ENCODE results near the gene KIR3DL3.
"Not testable (repeated sequence)": the region's sequence is repeated elsewhere in the genome, so short reads cannot be mapped to it uniquely, and the experiment has no call there.

The KIR3DL3 gene

DNA sequence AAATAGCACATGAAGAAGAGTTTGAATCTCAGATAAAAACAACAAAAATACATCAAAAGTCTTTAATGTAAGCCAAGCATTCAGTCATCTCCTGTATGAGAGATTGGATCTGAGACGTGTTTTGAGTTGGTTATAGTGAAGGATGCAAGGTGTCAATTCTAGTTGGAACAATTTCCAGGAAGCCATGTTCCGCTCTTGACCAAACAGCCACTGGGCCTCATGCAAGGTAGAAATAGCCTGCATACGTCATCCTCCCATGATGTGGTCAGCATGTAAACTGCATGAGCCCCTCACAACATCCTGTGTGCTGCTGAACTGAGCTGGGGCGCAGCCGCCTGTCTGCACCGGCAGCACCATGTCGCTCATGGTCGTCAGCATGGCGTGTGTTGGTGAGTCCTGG, at the start of gene KIR3DL3:
KIR3DL3 (plus strand) TSS at position 301 of the 400 bp plus-strand sequence; CDS start at position 356, 55 bp downstream.
- DNase-seq (ENCODE audit: low read depth in 2 of 2, low spot score in 1 of 2), result no peak

DNA sequence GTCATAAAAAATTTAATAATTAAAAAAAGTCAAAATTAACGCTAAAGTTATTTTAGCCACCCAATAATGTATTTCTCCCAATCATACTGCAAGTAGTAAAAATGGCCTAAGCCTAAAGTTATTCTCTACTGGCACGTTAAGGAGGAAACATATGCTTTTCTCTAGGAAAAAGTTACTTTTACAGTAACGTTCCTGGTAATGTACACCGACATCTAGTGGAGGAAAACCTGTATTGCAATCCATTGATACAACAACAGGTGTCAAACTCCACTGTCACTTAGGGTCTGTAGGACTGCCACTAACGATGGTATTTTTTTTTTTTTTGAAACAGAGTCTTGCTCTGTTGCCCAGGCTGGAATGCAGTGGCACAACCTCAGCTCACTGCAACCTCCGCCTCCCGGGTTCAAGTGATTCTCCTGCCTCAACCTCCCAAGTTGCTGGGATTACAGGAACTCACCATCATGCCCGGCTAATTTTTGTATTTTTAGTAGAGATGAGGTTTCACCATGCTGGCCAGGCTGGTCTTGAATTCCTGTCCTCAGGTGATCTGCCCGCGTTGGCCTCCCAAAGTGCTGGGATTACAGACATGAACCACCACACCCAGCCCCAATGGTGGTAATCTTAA, 47.9 kb upstream of the KIR3DL3 start:
- not testable (repeated sequence) for DNase-seq (ENCODE audit: low read depth in 2 of 2, low spot score in 1 of 2)

DNA sequence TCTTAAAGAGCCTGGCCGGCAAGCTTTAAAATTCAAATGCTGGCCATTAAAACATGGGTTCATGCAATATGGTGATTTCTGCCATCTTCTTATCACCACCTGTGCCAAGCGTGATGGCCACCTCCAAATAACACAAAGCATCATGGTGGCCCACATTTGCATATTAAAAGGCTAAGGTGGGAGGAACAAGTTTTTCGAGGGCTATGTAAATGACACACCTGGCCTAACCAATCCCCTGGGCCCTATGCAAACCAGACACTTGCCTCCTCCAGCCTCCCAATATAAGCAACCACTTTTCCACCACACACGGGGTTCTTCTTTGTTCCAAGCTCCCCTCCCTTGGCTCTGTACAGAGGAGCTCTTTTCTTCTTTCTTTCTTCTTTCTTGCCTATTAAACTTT, 47.0 kb upstream of the KIR3DL3 start:
- DNase-seq (ENCODE audit: low read depth in 2 of 2, low spot score in 1 of 2), result no peak

DNA sequence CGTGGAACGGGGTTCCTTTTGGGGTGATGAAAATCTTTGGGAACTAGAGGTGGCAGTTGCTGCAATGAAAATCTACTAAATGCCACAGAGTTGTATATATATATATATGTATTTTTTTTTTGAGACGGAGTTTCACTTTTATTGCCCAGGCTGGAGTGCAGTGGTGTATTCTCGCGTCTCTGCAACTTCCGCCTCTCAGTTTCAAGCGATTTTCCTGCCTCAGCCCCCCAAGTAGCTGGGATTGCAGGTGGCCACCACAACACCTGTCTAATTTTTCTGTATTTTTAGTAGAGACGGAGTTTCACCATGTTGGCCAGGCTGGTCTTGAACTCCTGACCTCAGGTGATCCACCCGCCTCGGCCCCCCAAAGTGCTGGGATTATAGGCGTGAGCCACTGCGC, 42.6 kb upstream of the KIR3DL3 start:
- DNase-seq (ENCODE audit: low read depth in 2 of 2, low spot score in 1 of 2), result not testable (repeated sequence)

DNA sequence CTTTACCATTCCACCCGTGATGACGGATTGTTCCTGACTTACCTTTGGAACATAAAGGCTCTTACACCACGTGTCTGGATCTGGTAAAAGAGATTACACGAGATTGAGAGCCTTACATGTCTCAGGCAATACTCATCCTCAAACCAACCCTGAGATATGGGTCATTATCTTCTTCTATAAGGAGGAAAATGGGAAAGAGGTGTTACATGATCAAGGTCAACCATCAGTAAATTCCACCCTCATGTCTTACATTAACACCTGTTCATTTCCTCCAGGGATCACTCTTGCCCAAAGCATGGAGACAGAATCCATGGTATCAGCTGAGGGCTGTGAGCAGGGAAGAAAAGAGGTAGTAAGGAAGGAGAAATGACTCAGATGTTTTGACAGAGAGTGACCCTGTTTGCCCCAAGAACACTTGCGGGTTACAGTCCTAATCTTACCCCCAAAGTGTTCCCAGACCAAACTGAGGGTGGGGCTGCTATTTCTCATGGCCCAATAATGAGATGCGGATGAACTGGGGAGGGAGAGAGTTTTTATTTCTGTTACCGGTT, 41.9 kb upstream of the KIR3DL3 start:
- DNase-seq (ENCODE audit: low read depth in 2 of 2, low spot score in 1 of 2), result no peak

DNA sequence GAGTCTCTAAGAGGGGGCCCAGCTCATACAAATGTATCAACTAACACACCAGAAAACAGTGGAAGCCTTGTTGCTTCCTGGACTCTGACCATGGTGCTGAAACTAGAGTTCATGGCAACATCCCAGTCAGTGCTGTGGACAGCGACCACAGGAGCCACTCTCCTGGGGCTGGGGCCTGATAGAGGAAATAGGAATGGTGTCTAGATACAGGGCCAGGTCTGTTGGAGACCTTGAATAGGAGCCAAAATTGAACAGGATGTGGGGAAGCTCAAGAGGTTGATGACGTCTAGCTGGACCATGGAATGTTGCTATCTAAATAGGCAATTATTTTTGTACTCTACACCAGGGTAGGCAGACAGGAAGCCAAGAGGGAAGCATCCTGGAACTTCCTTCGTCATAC, 39.7 kb upstream of the KIR3DL3 start:
- DNase-seq (ENCODE audit: low read depth in 2 of 2, low spot score in 1 of 2), result no peak

DNA sequence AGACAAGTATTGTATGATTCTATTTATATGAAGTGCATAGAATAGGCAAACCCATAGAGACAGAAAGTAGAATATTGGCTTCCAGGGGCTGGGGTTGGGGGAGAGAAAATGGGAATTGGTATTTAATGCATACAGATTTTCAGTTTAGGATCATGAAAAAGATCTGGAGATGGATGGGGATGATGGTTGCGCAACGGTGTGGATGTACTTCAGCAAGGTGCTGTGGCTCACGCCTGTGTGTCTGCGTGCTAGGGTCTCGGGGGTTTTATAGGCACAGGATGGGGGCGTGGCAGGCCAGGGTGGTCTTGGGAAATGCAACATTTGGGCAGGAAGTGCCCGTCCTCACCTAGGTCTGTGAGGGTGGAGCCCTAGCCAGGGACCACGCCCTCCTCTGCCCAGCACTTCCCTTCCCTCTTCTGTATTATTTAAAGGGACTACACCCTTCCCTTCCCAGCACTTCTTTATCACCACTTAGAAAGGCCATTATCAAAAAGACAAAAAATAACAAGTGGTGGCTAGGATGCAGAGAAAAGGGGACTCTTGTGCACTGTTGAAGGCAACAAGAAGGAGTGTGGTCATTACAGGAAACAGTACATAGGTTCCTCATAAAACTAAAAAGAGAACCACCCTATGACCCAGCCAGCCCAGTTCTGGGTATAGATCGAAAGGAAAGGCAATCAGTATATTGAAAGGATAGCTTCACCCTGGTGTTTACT, 32.5 kb upstream of the KIR3DL3 start:
- no peak for DNase-seq (ENCODE audit: low read depth in 2 of 2, low spot score in 1 of 2)

DNA sequence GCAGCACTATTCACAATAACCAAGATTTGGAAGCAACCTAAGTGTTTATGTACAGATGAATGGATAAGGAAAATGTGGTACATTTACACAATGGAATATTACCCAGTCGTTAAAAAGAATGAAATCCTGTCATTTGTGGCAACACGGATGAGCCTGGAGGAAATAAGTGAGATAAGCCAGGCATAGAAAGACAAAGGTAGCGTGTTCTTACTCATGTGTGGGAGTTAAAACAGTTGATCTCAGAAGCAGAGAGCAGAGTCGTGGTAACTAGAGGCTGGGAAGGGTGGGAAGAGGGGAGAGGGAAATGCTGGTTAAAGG, 32.0 kb upstream of the KIR3DL3 start:
- DNase-seq (ENCODE audit: low read depth in 2 of 2, low spot score in 1 of 2), result no peak

DNA sequence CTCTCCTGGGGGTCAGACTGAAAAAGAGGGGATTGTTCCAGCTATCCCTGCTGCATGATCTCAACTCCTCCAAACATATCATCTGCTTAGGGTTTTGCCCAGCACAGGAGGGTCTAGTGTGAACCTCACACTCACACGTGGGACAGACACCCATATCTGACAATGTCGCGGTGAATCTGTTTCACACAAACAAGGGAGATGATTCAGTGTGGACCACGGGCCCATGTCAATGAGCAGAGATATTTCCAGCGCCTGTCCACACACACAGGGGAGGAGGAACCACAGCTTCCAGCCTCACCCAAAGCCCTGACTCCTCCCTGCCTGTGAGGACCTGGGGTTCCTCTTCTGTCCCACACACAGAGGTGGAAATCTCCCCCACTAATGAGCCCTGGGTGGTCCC, 29.6 kb upstream of the KIR3DL3 start:
- DNase-seq (ENCODE audit: low read depth in 2 of 2, low spot score in 1 of 2), result no peak

DNA sequence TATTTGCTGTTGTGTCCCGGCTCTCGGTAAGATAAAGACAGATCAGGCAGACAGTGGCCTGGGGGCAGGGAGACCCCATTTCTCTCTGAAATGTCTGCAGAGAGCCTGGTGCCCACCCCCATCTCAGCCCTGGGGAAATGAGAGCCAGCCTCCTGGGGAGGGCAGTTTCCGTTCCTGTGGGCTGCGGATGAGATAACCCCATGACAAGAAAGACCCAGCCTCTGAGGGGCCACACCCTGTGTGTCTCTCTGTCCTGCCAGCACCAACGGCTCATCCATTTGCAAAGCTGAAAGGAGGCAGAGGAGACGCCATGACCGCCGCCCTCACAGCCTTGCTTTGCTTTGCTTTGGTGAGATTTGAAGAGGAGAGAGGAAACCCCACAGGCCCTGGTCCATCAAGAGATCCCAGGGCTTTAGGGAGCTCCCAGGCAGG, 28.1 kb upstream of the KIR3DL3 start:
- no peak for DNase-seq (ENCODE audit: low read depth in 2 of 2, low spot score in 1 of 2)

DNA sequence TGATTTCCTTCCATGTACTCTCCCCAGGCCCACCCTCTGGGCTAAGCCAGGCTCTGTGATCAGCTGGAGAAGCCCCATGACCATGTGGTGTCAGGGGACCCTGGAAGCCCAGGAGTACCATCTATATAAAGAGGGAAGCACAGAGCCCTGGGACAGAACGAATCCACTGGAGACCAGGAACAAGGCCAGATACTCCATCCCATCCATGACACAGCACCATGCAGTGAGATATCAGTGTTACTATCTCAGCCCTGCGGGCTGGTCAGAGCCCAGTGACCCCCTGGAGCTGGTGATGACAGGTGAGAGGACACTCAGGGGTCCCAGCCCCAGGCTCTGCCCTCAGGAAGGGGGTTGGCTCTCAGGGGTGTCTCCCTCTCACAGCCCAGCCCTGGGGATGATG, 27.5 kb upstream of the KIR3DL3 start:
- no peak for DNase-seq (ENCODE audit: low read depth in 2 of 2, low spot score in 1 of 2)

DNA sequence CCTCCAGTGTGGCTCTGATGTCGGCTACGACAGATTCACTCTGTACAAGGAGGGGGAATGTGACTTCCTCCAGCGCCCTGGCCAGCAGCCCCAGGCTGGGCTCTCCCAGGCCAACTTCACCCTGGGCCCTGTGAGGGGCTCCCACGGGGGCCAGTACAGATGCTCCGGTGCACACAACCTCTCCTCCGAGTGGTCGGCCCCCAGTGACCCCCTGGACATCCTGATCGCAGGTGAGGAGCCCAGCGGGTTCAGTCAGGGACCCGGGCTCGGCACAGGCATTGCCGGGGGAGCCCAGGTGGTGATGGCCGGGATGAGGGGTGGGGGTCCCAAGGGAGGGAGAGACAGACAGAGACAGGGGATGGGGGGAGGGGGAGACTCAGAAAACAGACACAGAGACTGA, 26.5 kb upstream of the KIR3DL3 start:
- not testable (repeated sequence) for DNase-seq (ENCODE audit: low read depth in 2 of 2, low spot score in 1 of 2)

DNA sequence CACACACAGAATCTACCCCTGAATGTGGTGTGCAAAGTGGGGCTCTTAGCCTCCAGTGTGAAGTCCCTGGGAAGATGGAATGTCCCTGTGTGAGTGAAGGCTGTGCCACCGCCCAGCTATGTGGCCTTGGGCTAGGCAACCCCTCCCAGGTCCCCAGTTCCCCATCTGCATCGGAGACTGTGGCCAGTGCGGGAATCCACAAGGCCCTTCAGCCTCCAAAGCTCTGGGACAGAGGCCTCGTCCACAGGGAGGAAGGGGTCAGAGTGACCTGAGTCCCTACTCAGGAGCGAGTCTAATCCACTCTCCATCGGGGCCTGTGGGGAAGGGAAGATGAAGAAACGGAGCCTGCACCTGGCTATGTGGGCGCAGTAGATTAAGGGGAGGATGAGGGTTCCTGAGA, 19.3 kb upstream of the KIR3DL3 start:
- no peak for DNase-seq (ENCODE audit: low read depth in 2 of 2, low spot score in 1 of 2)

DNA sequence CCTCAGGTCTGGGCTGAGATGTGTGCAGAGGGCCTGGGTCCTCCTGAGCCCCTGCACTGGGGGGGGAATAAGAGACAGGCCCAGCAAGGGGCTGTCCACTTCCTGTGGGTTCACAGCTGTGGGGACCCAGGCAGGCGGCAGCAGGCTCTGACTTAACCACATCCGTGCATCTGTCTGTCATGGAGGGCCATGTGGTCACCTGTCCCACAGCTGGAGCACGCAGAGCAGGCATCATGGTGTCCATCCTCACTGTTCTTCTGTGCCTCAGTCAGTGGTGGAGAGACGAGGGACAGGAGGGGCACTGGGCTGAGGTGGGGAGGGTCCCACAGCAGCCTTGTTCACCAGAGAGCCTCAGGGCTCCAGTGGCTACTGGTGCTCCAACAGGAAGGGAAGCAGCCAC, 16.3 kb upstream of the KIR3DL3 start:
- no peak for DNase-seq (ENCODE audit: low read depth in 2 of 2, low spot score in 1 of 2)

DNA sequence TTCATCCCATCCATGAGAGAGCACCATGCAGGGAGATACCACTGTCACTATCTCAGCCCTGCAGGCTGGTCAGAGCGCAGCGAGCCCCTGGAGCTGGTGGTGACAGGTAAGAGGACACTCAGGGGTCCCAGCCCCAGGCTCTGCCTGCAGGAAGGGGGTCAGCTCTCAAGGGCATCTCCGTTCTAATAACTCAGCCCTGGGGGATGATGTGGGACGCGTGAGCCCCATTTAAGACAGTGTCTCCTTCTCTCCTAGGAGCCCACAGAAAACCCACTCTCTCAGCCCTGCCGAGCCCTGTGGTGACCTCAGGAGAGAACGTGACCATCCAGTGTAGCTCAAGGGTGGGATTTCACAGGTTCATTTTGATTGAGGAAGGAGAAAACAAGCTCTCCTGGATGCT, 15.5 kb upstream of the KIR3DL3 start:
- no peak for DNase-seq (ENCODE audit: low read depth in 2 of 2, low spot score in 1 of 2)

DNA sequence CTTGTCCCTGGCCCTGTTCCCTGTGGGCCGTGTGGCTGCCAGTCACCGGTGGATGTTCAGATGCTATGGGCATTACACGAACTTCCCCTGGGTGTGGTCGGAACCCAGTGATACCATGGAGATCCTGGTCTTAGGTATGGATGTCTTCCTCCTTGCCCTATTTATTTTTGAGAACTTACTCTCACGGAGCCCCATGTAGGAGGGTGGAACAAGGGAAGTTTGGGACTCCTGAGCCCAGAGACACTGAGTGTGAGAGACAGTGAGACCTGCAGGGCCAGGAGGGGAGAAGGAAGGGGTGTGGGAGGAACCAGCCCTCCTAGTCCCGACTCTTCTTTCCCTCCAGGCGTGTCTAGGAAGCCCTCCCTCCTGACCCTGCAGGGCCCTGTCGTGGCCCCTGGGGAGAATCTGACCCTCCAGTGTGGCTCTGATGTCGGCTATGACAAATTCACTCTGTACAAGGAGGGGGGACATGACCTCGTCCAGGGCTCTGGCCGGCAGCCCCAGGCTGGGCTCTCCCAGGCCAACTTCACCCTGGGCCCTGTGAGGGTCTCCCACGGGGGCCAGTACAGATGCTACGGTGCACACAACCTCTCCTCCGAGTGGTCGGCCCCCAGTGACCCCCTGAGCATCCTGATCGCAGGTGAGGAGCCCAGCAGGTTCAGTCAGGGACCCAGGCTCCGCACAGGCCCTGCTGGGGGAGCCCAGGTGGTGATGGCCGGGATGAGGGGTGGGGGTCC, 14.9 kb upstream of the KIR3DL3 start:
- DNase-seq (ENCODE audit: low read depth in 2 of 2, low spot score in 1 of 2), result no peak

DNA sequence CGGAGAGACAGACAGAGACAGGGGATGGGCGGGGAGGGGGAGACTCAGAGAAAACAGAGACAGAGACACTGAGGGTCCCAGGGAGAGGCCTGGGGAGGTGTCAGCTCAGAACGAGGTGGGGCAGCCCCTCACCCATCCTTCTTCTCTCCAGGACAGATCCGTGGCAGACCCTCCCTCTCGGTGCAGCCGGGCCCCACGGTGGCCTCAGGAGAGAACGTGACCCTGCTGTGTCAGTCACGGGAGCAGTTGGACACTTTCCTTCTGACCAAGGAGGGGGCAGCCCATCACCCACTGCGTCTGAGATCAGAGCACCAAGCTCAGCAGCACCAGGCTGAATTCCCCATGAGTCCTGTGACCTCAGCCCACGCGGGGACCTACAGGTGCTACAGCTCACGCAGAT, 14.3 kb upstream of the KIR3DL3 start:
- DNase-seq (ENCODE audit: low read depth in 2 of 2, low spot score in 1 of 2), result not testable (repeated sequence)

DNA sequence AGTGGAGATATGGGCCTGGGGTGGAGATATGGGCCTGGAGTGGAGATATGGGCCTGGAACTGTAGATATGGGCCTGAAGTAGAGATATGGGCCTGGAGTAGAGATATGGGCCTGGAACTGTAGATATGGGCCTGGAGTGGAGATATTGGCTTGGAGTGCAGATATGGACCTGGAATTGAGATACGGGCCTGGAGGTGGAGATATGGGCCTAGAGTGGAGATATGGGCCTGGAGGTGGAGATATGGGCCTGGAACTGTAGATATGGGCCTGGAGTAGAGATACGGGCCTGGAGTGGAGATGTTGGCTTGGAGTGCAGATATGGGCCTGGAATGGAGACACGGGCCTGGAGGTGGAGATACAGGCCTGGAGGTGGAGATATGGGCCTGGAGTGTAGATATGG, 402 bp downstream of the KIR3DL3 start:
- DNase-seq (ENCODE audit: low read depth in 2 of 2, low spot score in 1 of 2), result no peak

DNA sequence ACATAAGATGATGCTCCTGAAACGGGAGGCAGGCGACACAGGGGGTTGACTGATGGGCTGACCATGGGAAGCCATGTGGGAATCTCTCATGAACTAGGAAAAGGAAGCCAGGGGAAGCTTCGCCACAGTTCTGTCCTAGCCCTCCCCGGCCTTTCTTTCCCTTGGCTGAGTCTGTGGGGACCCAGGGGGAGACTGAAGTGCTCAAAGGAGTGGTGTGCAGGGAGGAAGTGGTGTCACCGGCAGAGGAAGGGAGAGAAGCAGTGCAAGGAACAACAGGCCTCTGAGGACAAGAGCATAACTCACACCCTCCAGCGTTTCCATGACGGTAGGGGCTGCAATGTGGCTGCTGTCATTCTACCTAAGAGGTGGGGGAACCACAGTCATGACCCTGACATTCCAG, 1.1 kb downstream of the KIR3DL3 start:
- DNase-seq (ENCODE audit: low read depth in 2 of 2, low spot score in 1 of 2), result no peak

DNA sequence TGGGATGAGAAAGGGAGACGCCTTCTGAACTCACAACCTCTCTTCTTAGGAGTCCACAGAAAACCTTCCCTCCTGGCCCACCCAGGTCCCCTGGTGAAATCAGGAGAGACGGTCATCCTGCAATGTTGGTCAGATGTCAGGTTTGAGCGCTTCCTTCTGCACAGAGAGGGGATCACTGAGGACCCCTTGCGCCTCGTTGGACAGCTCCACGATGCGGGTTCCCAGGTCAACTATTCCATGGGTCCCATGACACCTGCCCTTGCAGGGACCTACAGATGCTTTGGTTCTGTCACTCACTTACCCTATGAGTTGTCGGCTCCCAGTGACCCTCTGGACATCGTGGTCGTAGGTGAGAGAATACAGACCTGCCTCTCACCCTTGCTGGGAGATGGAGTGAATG, 3.3 kb downstream of the KIR3DL3 start:
- DNase-seq (ENCODE audit: low read depth in 2 of 2, low spot score in 1 of 2), result no peak

DNA sequence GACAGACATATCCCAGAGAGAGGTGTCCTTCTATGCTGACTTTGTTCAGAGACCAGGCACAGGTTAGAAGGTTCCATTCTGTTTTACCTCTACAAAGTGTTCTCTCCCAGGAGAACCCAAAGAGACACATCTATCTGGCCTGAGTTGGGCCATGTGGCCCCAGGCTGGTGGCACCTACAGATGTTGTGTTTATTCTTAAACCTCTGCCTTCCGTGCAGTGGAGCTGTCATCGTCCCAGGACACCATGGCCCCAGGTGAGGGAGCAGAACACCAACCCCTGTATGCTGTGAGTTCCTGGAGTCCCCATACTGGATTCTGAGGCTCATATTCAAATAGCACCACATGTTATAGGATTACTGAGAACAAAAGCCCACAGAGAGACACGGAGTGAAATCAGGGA, 3.9 kb downstream of the KIR3DL3 start:
- DNase-seq (ENCODE audit: low read depth in 2 of 2, low spot score in 1 of 2), result no peak
